DMS114 treated with DMSO at 0.1 percent for 48 hours (cell line): ENCODE results near the gene UBE2E1.
"Not testable (repeated sequence)": the region's sequence is repeated elsewhere in the genome, so short reads cannot be mapped to it uniquely, and the experiment has no call there.

Source experiments
- DNase-seq: peaks from one replicate; lab custom pipeline; 2025; ENCODE audit not compliant: unreplicated experiment; lab: John Stamatoyannopoulos, UW

The UBE2E1 gene

GRCh38 chr3:23845326-23846216 is 39.8 kb downstream of the UBE2E1 start:
- no peak for DNase-seq

- DNase-seq = not testable (repeated sequence)
These were observed 43.7 kb downstream of the UBE2E1 start for GRCh38 chr3:23849462-23849861.

GRCh38 chr3:23856286-23856685 is 50.5 kb downstream of the UBE2E1 start:
- DNase-seq = no peak

- no peak for DNase-seq
These were observed 53.4 kb downstream of the UBE2E1 start for GRCh38 chr3:23859012-23859743.

- DNase-seq = no peak
These were observed 54.2 kb downstream of the UBE2E1 start for GRCh38 chr3:23859839-23860382.

- no peak for DNase-seq
These were observed 55.9 kb downstream of the UBE2E1 start for GRCh38 chr3:23861689-23862088.

- DNase-seq = no peak
These were observed 57.3 kb downstream of the UBE2E1 start for GRCh38 chr3:23863060-23863459.

- no peak for DNase-seq
These were observed 59.2 kb downstream of the UBE2E1 start for GRCh38 chr3:23864931-23865330.

- DNase-seq = no peak
These were observed 60.0 kb downstream of the UBE2E1 start for GRCh38 chr3:23865595-23866396.

GRCh38 chr3:23867400-23867799 is 61.6 kb downstream of the UBE2E1 start:
- DNase-seq = no peak

- no peak for DNase-seq
These were observed 62.1 kb downstream of the UBE2E1 start for GRCh38 chr3:23867838-23868237.

- DNase-seq = no peak
These were observed 64.4 kb downstream of the UBE2E1 start for GRCh38 chr3:23869977-23870662.

GRCh38 chr3:23870663-23871043 is 64.9 kb downstream of the UBE2E1 start:
- not testable (repeated sequence) for DNase-seq

GRCh38 chr3:23871361-23871760 is 65.6 kb downstream of the UBE2E1 start:
- DNase-seq = not testable (repeated sequence)

- no peak for DNase-seq
These were observed 66.6 kb downstream of the UBE2E1 start for GRCh38 chr3:23872330-23872729.

GRCh38 chr3:23873941-23874340 is 68.2 kb downstream of the UBE2E1 start:
- DNase-seq = no peak

GRCh38 chr3:23874359-23875112 is 68.8 kb downstream of the UBE2E1 start:
- no peak for DNase-seq

GRCh38 chr3:23875113-23875725 is 69.5 kb downstream of the UBE2E1 start:
- no peak for DNase-seq

GRCh38 chr3:23876923-23877322 is 71.2 kb downstream of the UBE2E1 start:
- DNase-seq = no peak
